A549 (cell line): ENCODE measurements around the gene OR4M1. TPM values are rescaled to one million over a fixed set of nuclear protein-coding genes. Genes with fewer than 3 reads are reported as not detected.
"Not testable (repeated sequence)": the region's sequence is repeated elsewhere in the genome, so short reads cannot be mapped to it uniquely, and the experiment has no call there.

Experiments used
- ATAC-seq, 2 experiments: fragments of 200-7000 bp in 1 of 2; fragments of >200 bp in 1 of 2; cut with Nextera tagmentation in 1 of 2; cut with Tn5 transposase in 1 of 2; 3 replicates each; pipeline versions ENCODE4 v1.8.0 to v1.9.1; 2018 to 2020; ENCODE audit warnings: mild to moderate bottlenecking in 1 of 2, moderate library complexity in 1 of 2
- CTCF ChIA-PET: fragments of 300-600 bp; sonication (Branson Sonifier 250); formaldehyde crosslinking; extraction: SDS; loops from one replicate; lab custom pipeline; 2021; ENCODE audit warnings: antibody characterized with exemption, inconsistent platforms; lab: Yijun Ruan, JAX
- POLR2A ChIA-PET: fragments of 350-600 bp; formaldehyde crosslinking; extraction: SDS; loops from one replicate; lab custom pipeline; 2021; ENCODE audit warnings: antibody characterized with exemption, inconsistent platforms; lab: Yijun Ruan, JAX
- DNase-seq, 2 experiments: peaks; one replicate each; pipeline versions ENCODE4 v3.0.0 to v3.0.0-alpha.2; 2011 to 2016; ENCODE audit warnings: low read depth in 1 of 2, low spot score in 1 of 2
- FAIRE-seq: peaks from 2 replicates; lab custom pipeline; 2011; peaks lifted over from hg19 to GRCh38; lab: Jason Lieb, UNC
- H3K27ac ChIP-seq, 2 experiments: fragments of >200 bp; sonication (Bioruptor Twin); formaldehyde crosslinking; 3 replicates each; pipeline ENCODE4 v1.5.1; 2016 to 2017
- H3K4me1 ChIP-seq: fragments of >200 bp; sonication (Bioruptor Twin); formaldehyde crosslinking; 3 replicates; pipeline ENCODE4 v1.6.1; 2016
- H3K4me2 ChIP-seq: fragments of >200 bp; sonication (Bioruptor Twin); formaldehyde crosslinking; 3 replicates; pipeline ENCODE4 v1.6.1; 2016
- H3K4me3 ChIP-seq: fragments of >200 bp; sonication (Bioruptor Twin); formaldehyde crosslinking; 3 replicates; pipeline ENCODE4 v1.5.1; 2016
- H3K9me3 ChIP-seq: fragments of >200 bp; sonication (Bioruptor Twin); formaldehyde crosslinking; 3 replicates; pipeline ENCODE4 v1.6.1; 2016
- ATOH8 ChIP-seq: fragments of 250-450 bp; sonication (Bioruptor Pico); IDR thresholded peaks from 2 replicates; pipeline ENCODE4 v1.5.0; 2020; ENCODE audit warnings: low read depth, mild to moderate bottlenecking, moderate library complexity
- CEBPB ChIP-seq, 2 experiments: fragments of >200 bp in 1 of 2; sonication (Bioruptor Twin) in 1 of 2; formaldehyde crosslinking in 1 of 2; IDR thresholded peaks; 2 replicates each; pipeline ENCODE4 v1.6.1; 2012 to 2016
- CTCF ChIP-seq: fragments of >200 bp; sonication (Bioruptor Twin); formaldehyde crosslinking; IDR thresholded peaks from 3 replicates; pipeline ENCODE4 v1.5.1; 2016
- JUN ChIP-seq, 2 experiments: fragments of >200 bp; sonication (Bioruptor Twin); formaldehyde crosslinking; IDR thresholded peaks; 2 replicates in 1 of 2; 3 replicates in 1 of 2; pipeline ENCODE4 v1.6.1; 2016 to 2017
- NPAS2 ChIP-seq: fragments of 250-450 bp; sonication (Bioruptor Pico); IDR thresholded peaks from 2 replicates; pipeline ENCODE4 v1.8.0; 2022; ENCODE audit warnings: mild to moderate bottlenecking, moderate library complexity, borderline replicate concordance
- PHF8 ChIP-seq: fragments of 200-600 bp; sonication (generic); IDR thresholded peaks from 2 replicates; pipeline ENCODE4 v1.6.1; 2016; ENCODE audit warnings: low read depth, mild to moderate bottlenecking, antibody characterized with exemption, moderate library complexity, borderline replicate concordance
- RAD21 ChIP-seq, 2 experiments: fragments of >200 bp in 1 of 2; sonication (Bioruptor Twin) in 1 of 2; formaldehyde crosslinking in 1 of 2; IDR thresholded peaks in 1 of 2; conservative IDR thresholded peaks in 1 of 2; 2 replicates in 1 of 2; 3 replicates in 1 of 2; pipeline ENCODE4 v1.6.1; 2012 to 2018; ENCODE audit warnings: inconsistent platforms in 1 of 2
- REST ChIP-seq: fragments of 200-600 bp; sonication (generic); IDR thresholded peaks from 2 replicates; pipeline ENCODE4 v1.6.1; 2016; ENCODE audit warnings: antibody characterized with exemption, mild to moderate bottlenecking, moderate library complexity
- ZC3H11A ChIP-seq: fragments of 450-650 bp; IDR thresholded peaks from 2 replicates; pipeline ENCODE4 v1.6.1; 2014; ENCODE audit warnings: antibody characterized with exemption, mild to moderate bottlenecking
- ZSCAN20 ChIP-seq: fragments of 250-450 bp; sonication (Bioruptor Pico); IDR thresholded peaks from 2 replicates; pipeline ENCODE4 v1.8.0; 2022; ENCODE audit warnings: mild to moderate bottlenecking, moderate library complexity
- WGBS: methylation state at CpG from one replicate; pipeline ENCODE4 v1.1.6; 2017; ENCODE audit errors: missing lambda C conversion rate; 5-methylcytosine and 5-hydroxymethylcytosine counted together
- polyA plus RNA-seq, 4 experiments: library from polyadenylated mRNA; depleted of rRNA in 3 of 4; stranded (reverse); fragments of >200 nt; fragmentation: RNase III in 1 of 4; extraction: RNeasy Plus Mini Kit Qiagen cat#74134 plus additional on column Dnase treatment in 1 of 4; gene quantifications; 2 replicates in 3 of 4; 3 replicates in 1 of 4; pipeline ENCODE4 v1.2.3, GENCODE V29; 2011 to 2017

OR4M1 gene
- polyA plus RNA-seq, 2 of the 4 experiments (the other 2 are of a cell fraction), result not detected

- ATAC-seq, result peak in 1 of 2 experiments; percentile 50; a peak in 2 of 6 replicates
- H3K27ac ChIP-seq, H3K4me2 ChIP-seq, H3K9me3 ChIP-seq, CTCF ChIA-PET: not testable (repeated sequence)
- TF ChIP-seq CTCF (peak; percentile 10; the same call in 1 of the 3 replicates), RAD21 (conservative IDR thresholded peaks at IDR 0.05 in 1 of 2, IDR thresholded peaks at IDR 0.05 in 1 of 2) (peak in 1 of 2 experiments; percentile 32; a peak in 2 of 5 replicates)
- TF ChIP-seq, all 56 proteins: peak for 2; not testable (repeated sequence) for 54
- POLR2A ChIA-PET, H3K4me3 ChIP-seq, H3K4me1 ChIP-seq, FAIRE-seq: not testable (repeated sequence)
- WGBS, result 16% methylated on average over 10 of the region's 10 CpGs
- DNase-seq, result peak in 1 of 2 experiments; percentile 57
Measured at GRCh38 chr14:19796520-19797108, 23.3 kb downstream of the OR4M1 start.

GRCh38 chr14:19799880-19800279, 26.6 kb downstream of the OR4M1 start:
- DNase-seq, result no peak
- Histone ChIP-seq H3K9me3 (0 out of 3 replicates have a peak, but pooled peaks cover 3% of the 10 kb centered on the region), H3K4me1 (no peaks in the 10 kb centered on the region), H3K27ac (no peak overlapping the region), H3K4me3 (no peak overlapping the region), H3K4me2 (no peak overlapping the region)
- CTCF ChIA-PET, result no interaction called here
- no peak for TF ChIP-seq NPAS2 (CRISPR knock-in tag)
- no peak for TF ChIP-seq PHF8
- TF ChIP-seq ATOH8, result no peak
- TF ChIP-seq ZC3H11A, result no peak
- TF ChIP-seq ZSCAN20, result no peak
- no peak for TF ChIP-seq JUN (IDR thresholded peaks at IDR 0.05)
- ATAC-seq, result peak in 1 of 2 experiments; percentile 34; a peak in 2 of 6 replicates
- no peak for FAIRE-seq
- 37% methylated on average over 5 of the region's 5 CpGs for WGBS
- POLR2A ChIA-PET, result no interaction called here

- no peak for DNase-seq
- WGBS, result 35% methylated on average over 17 of the region's 17 CpGs
- H3K4me1 ChIP-seq, result no peaks in the 10 kb centered on the region
- ATAC-seq, result peak; percentile 17 to 43; a peak in 4 of 6 replicates
- 0 out of 3 replicates have a peak, but pooled peaks cover 3% of the 10 kb centered on the region for H3K9me3 ChIP-seq
- ChIA-PET POLR2A (no interaction called here), CTCF (no interaction called here)
- H3K4me2 ChIP-seq, result no peak overlapping the region
- TF ChIP-seq REST, result no peak
- TF ChIP-seq CEBPB (IDR thresholded peaks at IDR 0.05), result no peak
- H3K4me3 ChIP-seq, result no peak overlapping the region
- H3K27ac ChIP-seq, result no peak overlapping the region
- no peak for FAIRE-seq
Measured at GRCh38 chr14:19800282-19801117, 27.2 kb downstream of the OR4M1 start.
